Lung microvascular endothelial cell (primary cell): ENCODE data around the gene RAB31. TPM values are rescaled to one million over a fixed set of nuclear protein-coding genes. Genes with fewer than 3 reads are reported as not detected.
A peak's percentile ranks its signal among the peaks of the same experiment; 100 is the strongest.
"Not testable (repeated sequence)": the region's sequence is repeated elsewhere in the genome, so short reads cannot be mapped to it uniquely, and the experiment has no call there.

Experiments
- DNase-seq, 2 donors: peaks; one replicate each; pipeline versions ENCODE4 v3.0.0 to v3.0.0-alpha.2; 2010; ENCODE audit warnings: low read depth in 2 of 2
- total RNA-seq: library from RNA; depleted of rRNA; stranded (reverse); fragments of >200 nt; gene quantifications from 2 replicates; pipeline ENCODE4 v1.2.1, GENCODE V29; 2014

Gene RAB31
- total RNA-seq, 1 donor from 2014 or later, result 44.0 TPM

GRCh38 chr18:9884532-9885140 lies 176.5 kb downstream of the RAB31 start:
- no peak for DNase-seq

GRCh38 chr18:9885170-9886004 lies 177.3 kb downstream of the RAB31 start, which contains the start of gene TXNDC2:
Gene TXNDC2 (plus strand): TSS chr18:9885973. CDS start chr18:9886681, 708 bp downstream.
- DNase-seq, result no peak

- DNase-seq, result no peak
Measured at GRCh38 chr18:9886005-9886348, 177.9 kb downstream of the RAB31 start.

- DNase-seq, result no peak
Measured at GRCh38 chr18:9887992-9888391, 179.9 kb downstream of the RAB31 start.

GRCh38 chr18:9890196-9890595 lies 182.1 kb downstream of the RAB31 start:
- no peak for DNase-seq

- DNase-seq, result no peak
Measured at GRCh38 chr18:9890957-9891356, 182.9 kb downstream of the RAB31 start.

- DNase-seq, result not testable (repeated sequence)
Measured at GRCh38 chr18:9891515-9891914, 183.4 kb downstream of the RAB31 start.

GRCh38 chr18:9894454-9895068 lies 186.5 kb downstream of the RAB31 start:
- no peak for DNase-seq

GRCh38 chr18:9897129-9897528 lies 189.0 kb downstream of the RAB31 start:
- DNase-seq, result no peak

- not testable (repeated sequence) for DNase-seq
Measured at GRCh38 chr18:9897787-9898291, 189.7 kb downstream of the RAB31 start.

GRCh38 chr18:9898792-9899549 lies 190.9 kb downstream of the RAB31 start:
- DNase-seq, result peak in 1 of 2 donors; percentile 69

GRCh38 chr18:9899550-9899930 lies 191.4 kb downstream of the RAB31 start:
- not testable (repeated sequence) for DNase-seq

GRCh38 chr18:9900699-9901098 lies 192.6 kb downstream of the RAB31 start:
- no peak for DNase-seq

- no peak for DNase-seq
Measured at GRCh38 chr18:9901377-9901776, 193.3 kb downstream of the RAB31 start.

- DNase-seq, result not testable (repeated sequence)
Measured at GRCh38 chr18:9902264-9902663, 194.2 kb downstream of the RAB31 start.

- DNase-seq, result no peak
Measured at GRCh38 chr18:9902832-9903231, 194.7 kb downstream of the RAB31 start.

- DNase-seq, result peak in 1 of 2 donors; percentile 13
Measured at GRCh38 chr18:9905401-9905922, 197.4 kb downstream of the RAB31 start.

GRCh38 chr18:9906481-9906880 lies 198.4 kb downstream of the RAB31 start:
- DNase-seq, result no peak

- no peak for DNase-seq
Measured at GRCh38 chr18:9907867-9908266, 199.8 kb downstream of the RAB31 start.

GRCh38 chr18:9910071-9910470 lies 202.0 kb downstream of the RAB31 start:
- no peak for DNase-seq

GRCh38 chr18:9910661-9911060 lies 202.6 kb downstream of the RAB31 start:
- DNase-seq, result no peak
